Breast epithelium (tissue), 3 donors: Measurements from ENCODE around the gene NFATC3.

ENCODE experiments used
- CTCF ChIP-seq, 3 donors: fragments of 450-650 bp; IDR thresholded peaks; one replicate each; pipeline ENCODE4 v1.5.1; 2016 to 2017; ENCODE audit warnings: antibody characterized with exemption in 3 of 3, mild to moderate bottlenecking in 3 of 3, moderate library complexity in 3 of 3
- POLR2AphosphoS5 ChIP-seq, 3 donors: sonication (generic); formaldehyde crosslinking; IDR thresholded peaks; one replicate each; pipeline ENCODE4 v1.6.1; 2017; ENCODE audit warnings: antibody characterized with exemption in 3 of 3

GRCh38 chr16:68236137-68236825 lies 151.1 kb downstream of the NFATC3 start:
- TF ChIP-seq CTCF (IDR thresholded peaks at IDR 0.05) (no peak), POLR2AphosphoS5 (IDR thresholded peaks at IDR 0.05) (peak; percentile 18 to 76 (median 34))
